Measurements from ENCODE around the gene TP73.
"Not testable (repeated sequence)": the region's sequence is repeated elsewhere in the genome, so short reads cannot be mapped to it uniquely, and the experiment has no call there.

Gene TP73

DNA sequence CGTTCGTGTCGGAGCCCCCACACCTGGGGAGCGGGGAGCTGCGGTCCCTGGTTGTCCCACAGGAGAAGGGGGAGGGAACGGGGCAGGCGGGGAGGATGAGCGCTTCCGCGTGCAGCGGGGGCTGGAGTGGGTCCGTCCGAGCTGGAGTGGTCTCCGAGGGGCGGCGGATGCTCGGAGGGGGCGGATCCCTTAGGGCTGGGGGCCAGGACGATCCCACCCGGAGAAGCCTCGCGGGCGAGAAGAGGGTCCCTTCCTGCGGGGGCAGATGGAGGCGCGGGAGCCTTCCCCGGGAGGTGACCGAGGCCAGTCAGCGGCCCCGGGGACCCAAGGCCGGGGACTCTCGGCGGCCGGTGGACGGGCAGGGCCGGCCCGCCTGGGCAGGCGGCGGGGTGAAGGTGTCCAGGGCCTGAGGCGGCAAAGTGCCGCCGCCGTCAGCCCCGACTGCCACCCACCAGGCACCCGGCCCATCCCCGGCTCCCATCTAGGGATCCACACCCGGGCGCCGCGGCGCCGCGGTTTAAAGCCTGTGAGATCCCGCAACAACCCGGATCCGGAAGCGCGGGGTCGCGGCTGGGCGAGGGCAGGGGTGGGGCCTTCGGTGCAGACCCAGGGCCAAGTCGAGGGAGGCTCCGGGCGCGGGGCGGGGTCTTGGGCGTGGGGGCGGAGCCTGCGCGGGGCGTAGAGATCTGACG, 94.7 kb downstream of the TP73 start:
- DNase-seq = peak; percentile 83

DNA sequence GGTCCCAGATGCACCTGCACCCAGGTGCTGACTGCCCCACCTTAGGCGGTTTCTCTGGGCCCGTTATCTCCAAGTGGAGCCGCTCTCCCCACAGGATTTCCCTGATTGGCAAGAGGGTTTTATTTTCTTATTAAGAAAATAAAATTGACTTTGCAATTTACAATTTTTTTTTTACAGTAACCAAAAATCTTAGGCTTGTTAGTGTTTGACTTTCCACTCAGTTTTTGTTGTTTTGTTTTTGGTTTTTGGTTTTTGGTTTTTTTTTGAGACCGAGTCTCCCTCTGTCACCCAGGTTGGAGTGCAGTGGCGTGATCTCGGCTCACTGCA, 95.2 kb downstream of the TP73 start:
- DNase-seq = no peak

DNA sequence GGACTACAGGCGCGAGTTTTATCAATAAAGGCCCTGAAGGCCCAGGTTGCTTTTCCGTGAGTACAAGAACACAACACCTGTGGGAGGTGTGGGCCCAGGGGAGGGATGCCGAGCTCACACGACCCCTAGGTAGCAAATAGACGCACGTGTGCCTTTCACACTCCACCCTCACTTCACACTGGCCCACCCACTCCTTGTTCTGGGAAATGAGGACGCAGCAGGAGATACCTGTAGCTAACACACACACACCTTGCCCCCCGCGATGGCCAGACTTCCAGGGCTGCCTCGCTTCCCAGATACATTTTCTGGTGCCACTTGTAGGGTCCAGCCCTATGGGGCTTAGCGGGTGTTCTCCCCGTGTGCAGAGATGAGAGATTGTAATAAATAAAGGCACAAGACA, 95.6 kb downstream of the TP73 start:
- DNase-seq = no peak

DNA sequence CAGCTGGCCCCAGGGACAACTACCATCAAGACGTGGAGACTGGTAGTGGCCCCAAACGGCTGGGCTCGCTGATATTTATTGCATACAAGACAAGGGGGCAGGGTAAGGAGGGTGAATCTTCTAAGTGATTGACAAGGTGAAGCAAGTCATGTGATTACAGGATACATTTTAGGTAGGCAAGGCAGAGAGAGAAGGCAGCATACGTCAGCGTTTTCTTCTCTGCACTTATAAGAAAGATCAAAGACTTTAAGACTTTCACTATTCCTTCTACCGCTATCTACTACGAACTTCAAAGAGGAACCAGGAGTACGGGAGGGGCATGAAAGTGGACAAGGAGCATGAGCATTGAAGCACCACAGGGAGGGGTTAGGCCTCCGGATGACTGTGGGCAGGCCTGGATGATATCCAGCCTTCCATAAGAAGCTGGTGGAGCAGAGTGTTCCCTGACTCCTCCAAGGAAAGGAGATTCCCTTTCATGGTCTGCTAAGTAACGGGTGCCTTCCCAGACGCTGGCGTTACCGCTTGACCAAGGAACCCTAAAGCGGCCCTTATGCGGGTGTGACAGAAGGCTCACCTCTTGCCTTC, 96.1 kb downstream of the TP73 start:
- not testable (repeated sequence) for DNase-seq

DNA sequence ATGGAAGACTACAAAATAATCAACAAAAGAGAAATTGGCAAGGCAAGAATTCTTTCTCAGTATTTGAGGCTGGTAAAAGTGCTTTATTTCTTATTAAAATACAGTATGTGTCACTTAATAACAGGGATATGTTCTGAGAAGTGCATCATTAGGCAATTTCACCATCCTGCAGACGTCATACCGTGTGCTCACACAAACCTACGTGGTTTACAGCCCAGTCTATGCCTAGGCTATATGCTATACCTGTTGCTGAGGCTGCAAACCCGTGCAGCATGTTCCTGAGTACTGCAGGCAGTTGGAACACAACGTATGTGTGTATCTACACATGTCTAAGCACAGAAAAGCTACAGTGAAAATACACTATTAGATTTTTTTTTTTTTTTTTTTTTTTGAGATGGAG, 97.2 kb downstream of the TP73 start:
- no peak for DNase-seq

DNA sequence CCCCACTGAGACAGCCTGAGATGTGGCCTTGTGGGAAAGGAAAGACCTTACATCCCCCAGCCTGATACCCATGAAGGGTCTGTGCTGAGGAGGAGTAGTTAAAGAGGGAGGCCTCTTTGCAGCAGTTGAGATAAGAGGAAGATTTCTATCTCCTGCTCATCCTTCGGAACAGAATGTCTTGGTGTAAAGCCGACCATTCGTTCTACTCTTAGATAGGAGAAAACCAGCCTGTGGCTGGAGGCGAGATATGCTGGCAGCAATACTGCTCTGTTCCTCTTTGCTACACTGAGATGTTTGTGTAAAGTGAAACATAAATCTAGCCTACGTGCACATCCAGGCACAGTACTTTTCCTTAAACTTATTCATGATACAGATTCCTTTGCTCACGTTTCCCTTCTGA, 98.4 kb downstream of the TP73 start:
- DNase-seq = no peak

DNA sequence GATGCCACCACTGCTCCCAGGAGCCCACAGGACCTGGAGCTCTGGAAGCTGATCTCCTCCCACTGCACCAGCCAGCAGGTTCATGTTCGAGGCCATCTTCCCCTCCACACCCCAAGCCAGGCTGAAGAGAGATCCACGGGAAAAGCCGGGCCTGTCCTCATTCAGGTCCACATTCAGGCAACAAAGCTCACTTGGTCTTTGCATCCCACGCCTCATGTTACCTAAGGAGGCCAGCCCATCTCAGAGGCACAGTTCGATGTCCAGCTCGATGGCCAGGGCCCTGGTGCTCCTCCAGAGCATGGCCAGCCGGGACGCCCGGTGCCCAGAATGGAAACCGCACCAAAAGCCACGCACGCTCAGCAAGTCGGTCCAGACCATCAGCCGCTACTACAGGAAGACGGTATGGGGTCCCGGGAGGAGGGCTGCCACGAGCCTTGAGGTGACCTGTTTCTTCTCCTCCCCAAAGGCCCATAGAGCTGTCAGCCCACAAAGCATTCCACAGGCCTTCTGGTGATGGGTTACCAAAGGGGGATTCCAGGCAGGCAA, 100.2 kb downstream of the TP73 start, which contains the start of gene CCDC27:
Gene CCDC27, plus strand, starts transcription at position 51 of the 546 bp plus-strand sequence. Its CDS starts 32 bp downstream, at position 83.
- DNase-seq = no peak

DNA sequence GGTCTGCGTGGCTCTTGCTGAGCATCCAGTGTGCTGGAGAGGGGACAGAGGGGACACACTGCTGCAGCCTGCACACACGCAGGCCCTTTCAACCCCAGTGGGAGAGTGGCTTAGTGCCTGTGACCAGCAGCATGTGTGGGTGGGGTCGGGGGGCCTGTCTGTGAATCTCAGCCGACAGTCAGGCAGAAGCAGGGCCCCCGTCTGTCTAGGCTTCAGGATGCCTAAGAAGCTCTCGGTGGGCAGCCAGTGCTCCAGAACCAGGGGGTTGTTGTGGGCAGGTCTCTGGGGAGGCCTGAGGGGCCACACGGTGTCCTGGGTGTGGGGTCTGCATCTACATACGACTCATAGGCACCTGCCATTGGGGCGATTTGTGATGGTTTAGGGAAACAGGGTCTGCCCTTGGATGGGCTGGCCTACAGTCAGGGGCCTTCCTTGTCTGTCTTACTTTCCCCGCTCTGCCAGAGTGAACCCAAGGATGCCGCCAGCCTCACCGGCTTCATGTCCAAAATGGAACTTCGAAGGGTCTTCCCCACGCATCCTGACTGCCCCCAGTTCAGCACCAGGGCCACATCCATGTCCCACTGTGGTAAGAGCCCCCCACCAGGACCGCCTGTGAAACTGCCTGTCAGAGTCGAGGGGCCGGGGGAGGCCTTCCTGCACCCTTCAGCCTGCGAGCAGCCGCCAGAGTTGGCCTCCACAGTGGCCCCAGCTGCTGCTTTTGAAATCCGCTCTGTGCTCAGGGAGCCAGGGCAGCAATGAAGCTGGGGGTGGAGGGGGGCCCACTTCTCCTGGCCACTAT, 101.5 kb downstream of the TP73 start:
- DNase-seq = no peak

DNA sequence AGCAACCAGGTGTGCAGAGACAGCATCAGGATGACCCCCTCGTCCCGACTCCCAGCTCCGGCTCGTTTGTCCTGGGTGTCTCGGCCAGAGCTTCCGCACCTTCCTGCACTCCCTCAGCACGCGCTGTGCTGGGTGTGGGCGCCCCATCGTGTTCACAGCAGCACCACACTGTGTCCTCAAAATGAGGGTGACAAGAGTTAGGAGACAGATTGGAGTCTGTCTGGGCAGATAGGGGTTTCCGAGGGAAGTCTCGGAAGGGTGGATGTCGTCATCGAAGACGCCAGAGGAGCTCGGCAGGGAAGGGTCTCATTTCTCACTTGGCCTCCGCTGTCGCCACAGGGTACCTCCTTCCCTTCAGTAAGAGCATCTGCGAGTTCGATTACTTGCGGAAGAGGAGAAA, 104.1 kb downstream of the TP73 start:
- DNase-seq = no peak

DNA sequence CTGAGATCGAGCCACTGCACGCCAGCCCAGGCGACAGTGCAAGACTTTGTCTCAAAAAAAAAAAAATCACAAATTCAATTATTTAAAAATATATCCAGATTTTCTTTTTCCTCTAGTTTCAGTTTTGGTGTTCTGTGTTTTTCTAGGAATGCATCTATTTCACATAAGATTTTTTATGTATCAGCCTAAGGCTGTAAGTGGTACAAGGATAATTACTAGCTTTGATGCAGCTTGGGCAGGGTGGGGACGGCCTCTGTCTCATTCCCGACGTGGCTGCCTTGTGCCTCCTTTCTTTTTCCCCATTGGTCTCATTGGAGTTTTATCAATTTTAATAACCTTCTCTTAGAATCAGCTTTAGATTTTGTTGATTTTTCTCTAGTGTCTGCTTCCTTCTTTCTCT, 106.8 kb downstream of the TP73 start:
- no peak for DNase-seq

DNA sequence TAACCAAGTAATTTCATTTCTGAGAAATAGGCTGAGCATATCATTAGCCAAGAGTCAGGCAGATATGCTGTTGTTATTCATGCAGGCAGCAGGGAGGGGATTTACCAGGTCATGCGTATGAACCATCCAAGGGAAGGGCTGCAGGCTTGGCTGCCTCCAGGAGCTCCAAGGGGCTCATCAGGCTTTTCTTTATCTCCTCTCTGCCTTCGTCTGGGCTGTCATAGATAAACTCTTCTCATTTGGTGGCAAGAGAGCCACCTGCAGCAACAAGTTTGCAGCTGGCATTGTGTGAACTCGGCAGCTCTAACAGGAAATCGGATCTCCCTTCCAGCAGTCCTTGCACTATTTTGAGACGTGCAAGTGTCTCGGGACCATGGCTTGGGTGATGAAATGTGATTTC, 107.5 kb downstream of the TP73 start:
- DNase-seq = no peak

DNA sequence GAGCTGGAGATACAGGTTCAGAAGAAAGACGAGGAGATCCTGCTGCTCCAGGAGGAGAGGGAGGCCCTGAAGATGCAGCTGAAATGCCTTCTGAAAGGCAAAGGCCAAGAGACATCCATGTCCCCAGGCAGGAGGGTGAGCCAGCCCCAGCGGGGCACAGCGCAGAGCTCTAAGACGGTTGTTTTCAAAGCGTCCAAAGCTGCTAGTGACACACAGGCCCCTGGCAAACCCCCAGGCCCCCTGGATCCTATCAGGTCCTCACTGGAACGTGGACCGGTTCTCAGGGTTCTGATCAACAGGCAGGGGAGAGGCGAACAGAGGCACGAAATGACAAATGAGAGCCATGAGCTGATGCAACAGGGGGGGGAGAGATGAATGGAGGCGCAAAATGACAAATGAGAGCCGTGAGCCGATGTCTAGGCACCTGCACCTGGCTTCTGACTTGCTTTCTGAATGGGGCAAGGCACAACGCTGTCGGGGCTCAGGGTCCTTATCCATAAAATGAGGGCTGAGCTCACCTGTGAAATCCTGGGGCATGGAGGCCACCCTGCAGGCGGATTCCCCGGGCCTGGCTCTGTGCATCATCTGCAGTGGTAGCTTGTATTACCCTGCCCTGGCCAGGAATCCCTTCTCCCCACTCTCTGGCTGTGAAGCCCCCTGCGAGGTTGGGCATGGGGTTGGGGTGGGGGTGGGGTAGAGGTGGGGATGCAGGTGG, 109.1 kb downstream of the TP73 start:
- no peak for DNase-seq

DNA sequence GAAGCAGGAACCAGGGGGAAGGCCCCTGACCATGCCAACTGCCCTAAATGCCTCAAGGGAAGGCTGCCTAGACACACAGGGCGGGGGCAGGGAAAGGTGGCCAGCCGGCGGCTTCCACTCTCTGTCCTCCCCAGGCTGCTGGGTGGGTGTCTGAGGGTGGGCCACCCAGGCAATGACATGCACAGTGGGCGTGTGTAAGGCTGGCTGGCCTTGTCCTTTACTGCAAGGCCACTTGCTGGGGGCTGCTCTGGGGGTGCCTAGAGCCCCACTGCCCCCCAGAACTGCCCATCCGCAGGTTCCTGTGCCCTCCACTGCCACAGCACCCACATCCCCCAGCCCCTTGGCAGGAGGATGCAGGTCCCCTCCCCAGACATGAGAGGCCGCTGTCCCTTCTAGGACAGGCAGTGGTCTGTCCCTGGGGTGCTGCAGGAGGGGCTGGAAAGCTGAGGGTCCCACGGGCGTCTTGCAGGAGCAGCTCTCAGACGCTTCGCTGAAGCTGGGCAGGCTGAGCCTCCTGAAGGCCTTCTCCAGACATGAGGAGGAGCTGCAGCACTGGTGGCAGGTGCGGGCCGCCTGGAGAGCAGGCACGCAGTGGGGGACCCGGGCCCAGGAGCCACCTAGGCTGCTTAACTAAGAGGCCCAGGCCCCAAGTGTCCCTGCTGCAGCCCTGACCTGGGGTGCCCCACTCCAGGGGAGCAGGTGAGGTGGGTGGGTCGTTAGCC, 110.0 kb downstream of the TP73 start:
- DNase-seq = no peak

DNA sequence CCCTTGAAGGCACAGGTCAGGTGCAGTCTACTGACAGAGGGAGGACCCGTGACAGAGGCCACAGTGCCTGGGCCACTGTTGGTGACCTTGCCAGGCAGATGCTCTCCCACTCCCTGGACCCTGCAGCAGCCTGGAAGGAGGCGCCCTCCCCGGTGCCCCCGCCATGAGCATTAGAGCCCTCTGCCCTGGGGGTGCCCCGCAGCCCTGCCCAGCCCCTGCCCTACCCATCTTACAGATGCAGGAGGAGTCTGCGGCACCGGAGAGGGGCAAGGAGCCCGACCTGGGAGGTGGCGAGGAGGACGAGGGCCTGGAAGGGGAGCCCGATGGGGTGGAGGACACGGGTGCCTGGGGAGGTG, 110.5 kb downstream of the TP73 start:
- no peak for DNase-seq

DNA sequence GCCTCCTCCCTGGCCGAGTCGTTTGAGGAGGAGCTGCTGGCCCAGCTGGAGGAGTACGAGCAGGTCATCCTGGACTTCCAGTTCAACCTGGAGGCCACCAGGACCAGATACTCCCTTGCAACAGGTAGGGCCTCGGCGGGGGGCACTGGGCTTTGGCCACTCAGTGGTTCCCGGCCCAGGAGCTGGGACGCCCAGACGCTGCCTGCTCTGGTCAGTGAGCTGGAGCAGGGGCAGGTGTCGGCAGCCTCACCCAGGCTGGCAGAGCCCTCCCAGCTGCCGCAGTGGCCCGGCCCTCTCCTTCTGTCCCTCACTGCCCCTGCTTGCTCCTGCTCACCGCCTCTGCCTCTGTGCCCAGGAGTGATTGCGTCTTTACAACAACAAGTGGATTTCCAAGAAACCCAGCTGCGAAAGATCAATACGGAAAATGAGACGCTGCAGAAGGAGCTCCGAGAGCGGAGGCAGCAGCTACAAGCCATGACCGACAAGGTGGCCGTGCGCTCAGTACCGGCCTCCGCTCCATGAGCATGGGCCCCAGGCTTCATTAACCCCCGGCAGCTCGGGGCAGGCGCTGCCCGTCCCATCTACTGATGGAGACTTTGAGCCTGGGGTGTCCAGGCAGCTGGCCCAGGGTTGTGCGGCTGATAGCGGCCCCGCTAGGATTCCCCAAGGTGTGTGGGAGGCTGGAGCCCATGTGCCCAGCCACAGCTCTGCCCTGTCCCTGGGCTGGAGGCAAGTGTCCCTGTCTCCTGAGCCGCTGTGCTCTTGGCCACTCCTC, 111.2 kb downstream of the TP73 start:
- no peak for DNase-seq

DNA sequence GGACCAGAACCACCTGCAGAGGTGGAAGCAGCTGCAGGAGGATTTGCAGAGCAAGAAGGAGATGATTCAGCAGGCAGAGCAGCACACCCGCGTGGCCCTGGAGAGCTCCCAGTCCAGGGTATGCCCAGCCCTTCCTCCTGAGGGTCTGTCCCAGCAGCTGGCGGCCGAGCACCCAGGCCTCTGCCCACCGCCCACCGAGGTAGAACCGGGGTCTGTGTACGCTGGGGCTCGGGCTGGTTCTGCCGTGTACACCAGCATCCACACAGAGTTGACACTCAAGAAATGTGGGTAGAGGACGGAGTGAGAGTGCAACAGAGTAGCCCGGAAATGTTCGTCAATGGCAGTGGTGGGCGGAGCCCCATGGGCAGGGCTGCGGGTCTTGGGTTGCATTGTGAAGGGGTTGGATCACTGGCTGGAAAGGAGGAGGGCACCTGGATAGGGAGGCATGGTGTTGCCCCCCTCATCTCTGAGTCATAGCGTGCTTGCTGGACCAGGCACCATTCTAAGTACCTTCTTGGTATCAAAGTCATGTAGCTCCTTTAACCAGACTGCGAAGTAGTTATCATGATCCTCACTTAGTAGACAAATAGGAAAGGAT, 115.1 kb downstream of the TP73 start:
- no peak for DNase-seq

DNA sequence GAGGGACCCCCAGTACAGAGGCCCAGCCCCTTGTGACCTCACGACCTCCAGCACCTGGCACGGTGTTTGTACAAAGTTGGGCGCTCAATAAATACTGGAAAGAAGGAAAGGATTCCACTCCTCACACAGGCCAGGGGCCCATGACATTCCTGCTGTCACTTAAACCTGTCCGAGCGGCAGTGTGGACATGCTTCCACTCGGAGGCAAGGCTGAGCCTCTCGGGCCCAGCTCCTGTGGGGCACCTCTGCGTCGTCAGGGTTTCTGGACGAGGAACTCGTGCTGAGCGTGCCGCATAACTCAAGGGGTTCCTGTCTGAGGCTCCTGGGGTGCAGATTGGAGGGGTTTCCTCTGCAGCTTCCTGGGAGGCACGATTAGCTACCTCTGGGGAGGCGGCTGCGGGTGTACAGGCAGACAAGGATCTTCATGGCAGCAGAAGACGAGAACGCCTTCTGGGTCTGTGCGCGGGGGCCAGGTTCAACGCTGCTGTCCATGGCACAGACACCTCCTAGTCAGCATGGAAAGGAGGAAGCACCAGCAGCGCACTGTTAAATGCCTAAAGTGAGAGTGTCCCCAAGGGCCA, 116.6 kb downstream of the TP73 start:
- DNase-seq = no peak

DNA sequence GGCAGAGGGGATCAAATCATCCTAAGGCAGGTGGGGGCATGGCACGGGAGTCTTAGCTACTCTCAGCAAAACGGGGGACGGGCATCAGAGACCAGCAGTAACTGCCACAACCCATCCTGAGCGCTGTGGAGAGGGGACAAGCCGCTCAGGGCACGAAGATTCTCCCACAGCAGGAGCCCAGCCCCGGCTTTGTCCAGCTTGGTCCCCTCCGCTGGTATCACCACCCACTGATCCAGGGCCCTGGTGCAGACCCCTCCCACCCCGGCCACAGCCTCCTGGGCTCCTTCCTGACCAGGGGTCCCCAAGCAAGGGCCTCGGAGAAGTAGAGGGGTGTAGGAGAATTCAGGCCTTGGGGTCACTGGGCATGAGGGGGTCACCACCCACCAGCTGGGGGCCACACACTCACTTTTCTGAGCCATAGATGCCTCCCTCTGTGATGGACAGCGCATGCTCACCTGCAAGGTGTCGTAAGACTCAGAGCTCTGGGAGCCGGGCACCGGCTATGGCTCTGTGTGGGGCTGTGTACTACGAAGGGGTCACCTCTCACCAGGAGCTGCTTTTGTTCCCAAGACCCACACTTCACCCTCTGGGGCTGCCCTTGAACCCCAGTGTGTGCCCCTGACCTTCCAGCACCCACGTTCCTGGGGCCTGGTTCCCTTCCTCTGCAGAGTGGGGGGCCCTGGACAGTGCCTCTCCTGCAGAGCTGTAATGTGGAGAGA, 117.9 kb downstream of the TP73 start:
- DNase-seq = no peak

DNA sequence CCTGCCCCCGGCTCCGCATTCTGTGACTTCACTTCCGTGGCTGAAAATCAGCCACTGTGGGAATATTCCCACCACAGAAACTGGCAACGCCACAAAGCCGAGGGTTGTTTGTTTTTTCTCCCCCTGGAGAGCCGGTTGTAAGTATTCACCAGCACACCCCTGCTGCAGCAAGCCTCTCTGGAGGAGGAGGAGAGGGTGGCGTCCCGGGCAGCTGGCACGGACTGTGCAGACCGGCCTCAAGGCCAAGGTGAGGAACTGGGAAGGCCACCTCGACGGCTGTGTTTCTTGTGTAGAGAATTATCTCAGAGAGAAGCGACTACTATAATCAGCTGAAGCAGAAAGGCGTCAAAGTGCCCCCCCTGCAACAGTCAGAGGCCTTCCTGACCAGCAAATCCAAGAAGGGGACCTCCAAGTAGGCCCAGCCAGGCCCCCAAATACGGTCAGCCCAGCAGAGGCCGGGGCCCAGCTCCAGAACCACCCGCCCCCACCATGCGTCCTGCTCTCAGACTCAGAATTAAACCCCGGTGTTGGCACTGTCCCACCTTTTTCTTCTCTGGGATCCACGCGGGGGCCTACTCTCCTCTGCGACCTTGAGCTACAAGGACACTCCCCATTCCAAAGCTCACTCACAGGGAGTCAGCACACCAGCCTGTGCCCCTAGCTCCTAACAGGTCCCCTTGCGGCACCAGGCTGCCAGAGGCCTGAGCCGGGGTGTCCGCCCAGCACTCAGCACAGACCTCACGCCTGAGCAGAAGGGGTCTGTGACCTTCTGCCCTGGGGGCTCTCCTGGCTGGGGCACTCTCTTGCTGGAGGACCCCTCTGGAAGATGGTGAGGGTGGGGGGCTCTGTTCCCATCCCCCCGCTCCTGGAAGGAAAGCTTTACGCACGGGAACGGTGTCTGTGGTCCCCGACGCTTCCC, 119.1 kb downstream of the TP73 start:
- DNase-seq = no peak
